ENCODE measurements around the gene ELAVL1. TPM values are rescaled to one million over a fixed set of nuclear protein-coding genes. Genes with fewer than 3 reads are reported as not detected.
A peak's percentile ranks its signal among the peaks of the same experiment; 100 is the strongest.

Gene ELAVL1
- total and polyA plus RNA-seq, 2 of the 13 experiments (the other 11 are each of a cell fraction or from before 2014, with no cell fraction given), result 27.9 to 38.4 TPM

- TF ChIP-seq JDP2 (CRISPR knock-in tag; IDR thresholded peaks at IDR 0.05; ENCODE audit: borderline replicate concordance) (no peak), KAT8 (CRISPR knock-in tag; IDR thresholded peaks at IDR 0.05) (peak; percentile 81; the same call in 1 of the 2 replicates), CTCF (CRISPR knock-in tag; IDR thresholded peaks at IDR 0.05) (no peak), ZNF44 (CRISPR knock-in tag; IDR thresholded peaks at IDR 0.05) (no peak), ADNP (CRISPR knock-in tag; IDR thresholded peaks at IDR 0.05) (no peak), ZNF329 (CRISPR knock-in tag; IDR thresholded peaks at IDR 0.05; ENCODE audit: low read depth) (no peak), KDM5B (CRISPR knock-in tag; IDR thresholded peaks at IDR 0.05; ENCODE audit: borderline replicate concordance) (peak; percentile 45; the same call in 1 of the 2 replicates), ZNF770 (CRISPR knock-in tag; IDR thresholded peaks at IDR 0.05) (peak; percentile 56; the same call in 1 of the 2 replicates), ZNF879 (CRISPR knock-in tag; IDR thresholded peaks at IDR 0.05) (no peak), ZNF598 (CRISPR knock-in tag; IDR thresholded peaks at IDR 0.05; ENCODE audit: borderline replicate concordance) (no peak), ZUFSP (CRISPR knock-in tag; IDR thresholded peaks at IDR 0.05; ENCODE audit: borderline replicate concordance) (no peak), ZNF331 (CRISPR knock-in tag; IDR thresholded peaks at IDR 0.05) (no peak; the same call in none of the 2 replicates), FOSL1 (CRISPR knock-in tag; IDR thresholded peaks at IDR 0.05; ENCODE audit: borderline replicate concordance) (no peak; the same call in 1 of the 2 replicates), CHD2 (IDR thresholded peaks at IDR 0.05; ENCODE audit: low read depth, low read length) (peak; percentile 90), ZNF276 (CRISPR knock-in tag; IDR thresholded peaks at IDR 0.05; ENCODE audit: low read depth) (peak; percentile 46; the same call in 1 of the 2 replicates)
- TF ChIP-seq, protein P1, sequence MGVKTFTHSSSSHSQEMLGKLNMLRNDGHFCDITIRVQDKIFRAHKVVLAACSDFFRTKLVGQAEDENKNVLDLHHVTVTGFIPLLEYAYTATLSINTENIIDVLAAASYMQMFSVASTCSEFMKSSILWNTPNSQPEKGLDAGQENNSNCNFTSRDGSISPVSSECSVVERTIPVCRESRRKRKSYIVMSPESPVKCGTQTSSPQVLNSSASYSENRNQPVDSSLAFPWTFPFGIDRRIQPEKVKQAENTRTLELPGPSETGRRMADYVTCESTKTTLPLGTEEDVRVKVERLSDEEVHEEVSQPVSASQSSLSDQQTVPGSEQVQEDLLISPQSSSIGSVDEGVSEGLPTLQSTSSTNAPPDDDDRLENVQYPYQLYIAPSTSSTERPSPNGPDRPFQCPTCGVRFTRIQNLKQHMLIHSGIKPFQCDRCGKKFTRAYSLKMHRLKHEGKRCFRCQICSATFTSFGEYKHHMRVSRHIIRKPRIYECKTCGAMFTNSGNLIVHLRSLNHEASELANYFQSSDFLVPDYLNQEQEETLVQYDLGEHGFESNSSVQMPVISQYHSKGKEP (CRISPR knock-in tag; IDR thresholded peaks at IDR 0.05), result no peak
- TF ChIP-seq, protein P2, sequence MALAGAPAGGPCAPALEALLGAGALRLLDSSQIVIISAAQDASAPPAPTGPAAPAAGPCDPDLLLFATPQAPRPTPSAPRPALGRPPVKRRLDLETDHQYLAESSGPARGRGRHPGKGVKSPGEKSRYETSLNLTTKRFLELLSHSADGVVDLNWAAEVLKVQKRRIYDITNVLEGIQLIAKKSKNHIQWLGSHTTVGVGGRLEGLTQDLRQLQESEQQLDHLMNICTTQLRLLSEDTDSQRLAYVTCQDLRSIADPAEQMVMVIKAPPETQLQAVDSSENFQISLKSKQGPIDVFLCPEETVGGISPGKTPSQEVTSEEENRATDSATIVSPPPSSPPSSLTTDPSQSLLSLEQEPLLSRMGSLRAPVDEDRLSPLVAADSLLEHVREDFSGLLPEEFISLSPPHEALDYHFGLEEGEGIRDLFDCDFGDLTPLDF (CRISPR knock-in tag; IDR thresholded peaks at IDR 0.05), result 0 out of 2 replicates have a peak, but pooled peaks have one; percentile 32
Measured at GRCh38 chr19:7919610-7920518, 85.6 kb downstream of the ELAVL1 start, which contains the start of gene SNAPC2 (continued).
